Endothelial cell (in vitro differentiated cells): ENCODE measurements around the gene NDFIP1. TPM values are rescaled to one million over a fixed set of nuclear protein-coding genes. Genes with fewer than 3 reads are reported as not detected.

ENCODE experiments used
- DNase-seq: peaks from one replicate; pipeline ENCODE4 v3.0.0; 2021; ENCODE audit warnings: low spot score
- H3K27ac Mint-ChIP-seq: one replicate; pipeline ENCODE4 v1.8.0; 2021; ENCODE audit warnings: mixed read lengths, inconsistent platforms; ENCODE audit not compliant: unreplicated experiment
- H3K27me3 Mint-ChIP-seq: one replicate; pipeline ENCODE4 v1.8.0; 2021; ENCODE audit warnings: mild to moderate bottlenecking, moderate library complexity, mixed read lengths, inconsistent platforms; ENCODE audit not compliant: unreplicated experiment
- H3K36me3 Mint-ChIP-seq: one replicate; pipeline ENCODE4 v1.8.0; 2021; ENCODE audit warnings: mild to moderate bottlenecking, low read depth, mixed read lengths, inconsistent platforms; ENCODE audit not compliant: unreplicated experiment
- H3K4me1 Mint-ChIP-seq: one replicate; pipeline ENCODE4 v1.8.0; 2021; ENCODE audit warnings: mild to moderate bottlenecking, mixed read lengths, inconsistent platforms; ENCODE audit not compliant: unreplicated experiment
- H3K4me3 Mint-ChIP-seq: one replicate; pipeline ENCODE4 v1.8.0; 2021; ENCODE audit warnings: mild to moderate bottlenecking, mixed read lengths, inconsistent platforms; ENCODE audit not compliant: unreplicated experiment
- H3K9me3 Mint-ChIP-seq: one replicate; pipeline ENCODE4 v1.8.0; 2021; ENCODE audit warnings: mixed read lengths, inconsistent platforms; ENCODE audit not compliant: unreplicated experiment
- total RNA-seq: library from RNA; stranded (reverse); fragmentation: NEBNext Ultra II Directional; extraction: Animal tissue kit (Norgen Biotek cat#: 25700); gene quantifications from one replicate; pipeline ENCODE4 v1.2.1, GENCODE V29; 2021; ENCODE audit not compliant: unreplicated experiment
- TF ChIP-seq, protein P1 (sequence below): fragments of 200-600 bp; sonication (generic); IDR thresholded peaks from one replicate; pipeline ENCODE4 v1.5.0; 2021; ENCODE audit warnings: antibody characterized with exemption; ENCODE audit not compliant: unreplicated experiment

The NDFIP1 gene
- total RNA-seq, 1 donor from 2014 or later: 34.8 TPM

GRCh38 chr5:142091012-142091411, 17.6 kb upstream of the NDFIP1 start:
- no peak overlapping the region for H3K4me3 Mint-ChIP-seq
- H3K9me3 Mint-ChIP-seq: no peaks in the 10 kb centered on the region
- no peaks in the 10 kb centered on the region for H3K36me3 Mint-ChIP-seq
- peaks cover 33% of the 10 kb centered on the region for H3K4me1 Mint-ChIP-seq
- peaks cover 3% of the 10 kb centered on the region for H3K27me3 Mint-ChIP-seq
- DNase-seq: no peak
- H3K27ac Mint-ChIP-seq: no peak overlapping the region
- TF ChIP-seq, protein P1, sequence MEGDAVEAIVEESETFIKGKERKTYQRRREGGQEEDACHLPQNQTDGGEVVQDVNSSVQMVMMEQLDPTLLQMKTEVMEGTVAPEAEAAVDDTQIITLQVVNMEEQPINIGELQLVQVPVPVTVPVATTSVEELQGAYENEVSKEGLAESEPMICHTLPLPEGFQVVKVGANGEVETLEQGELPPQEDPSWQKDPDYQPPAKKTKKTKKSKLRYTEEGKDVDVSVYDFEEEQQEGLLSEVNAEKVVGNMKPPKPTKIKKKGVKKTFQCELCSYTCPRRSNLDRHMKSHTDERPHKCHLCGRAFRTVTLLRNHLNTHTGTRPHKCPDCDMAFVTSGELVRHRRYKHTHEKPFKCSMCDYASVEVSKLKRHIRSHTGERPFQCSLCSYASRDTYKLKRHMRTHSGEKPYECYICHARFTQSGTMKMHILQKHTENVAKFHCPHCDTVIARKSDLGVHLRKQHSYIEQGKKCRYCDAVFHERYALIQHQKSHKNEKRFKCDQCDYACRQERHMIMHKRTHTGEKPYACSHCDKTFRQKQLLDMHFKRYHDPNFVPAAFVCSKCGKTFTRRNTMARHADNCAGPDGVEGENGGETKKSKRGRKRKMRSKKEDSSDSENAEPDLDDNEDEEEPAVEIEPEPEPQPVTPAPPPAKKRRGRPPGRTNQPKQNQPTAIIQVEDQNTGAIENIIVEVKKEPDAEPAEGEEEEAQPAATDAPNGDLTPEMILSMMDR: no peak

GRCh38 chr5:142091922-142092321, 16.7 kb upstream of the NDFIP1 start:
- no peaks in the 10 kb centered on the region for H3K9me3 Mint-ChIP-seq
- TF ChIP-seq, protein P1: no peak
- no peak for DNase-seq
- peaks cover 33% of the 10 kb centered on the region for H3K4me1 Mint-ChIP-seq
- H3K27me3 Mint-ChIP-seq: peaks cover 3% of the 10 kb centered on the region
- H3K4me3 Mint-ChIP-seq: no peak overlapping the region
- no peaks in the 10 kb centered on the region for H3K36me3 Mint-ChIP-seq
- no peak overlapping the region for H3K27ac Mint-ChIP-seq

GRCh38 chr5:142095035-142095434, 13.5 kb upstream of the NDFIP1 start:
- Mint-ChIP-seq H3K4me1 (peaks cover 28% of the 10 kb centered on the region), H3K4me3 (no peak overlapping the region), H3K9me3 (no peaks in the 10 kb centered on the region), H3K27ac (peak overlapping the region; percentile 26), H3K36me3 (no peaks in the 10 kb centered on the region), H3K27me3 (peaks cover 3% of the 10 kb centered on the region)
- TF ChIP-seq, protein P1: no peak
- DNase-seq: no peak

DNA sequence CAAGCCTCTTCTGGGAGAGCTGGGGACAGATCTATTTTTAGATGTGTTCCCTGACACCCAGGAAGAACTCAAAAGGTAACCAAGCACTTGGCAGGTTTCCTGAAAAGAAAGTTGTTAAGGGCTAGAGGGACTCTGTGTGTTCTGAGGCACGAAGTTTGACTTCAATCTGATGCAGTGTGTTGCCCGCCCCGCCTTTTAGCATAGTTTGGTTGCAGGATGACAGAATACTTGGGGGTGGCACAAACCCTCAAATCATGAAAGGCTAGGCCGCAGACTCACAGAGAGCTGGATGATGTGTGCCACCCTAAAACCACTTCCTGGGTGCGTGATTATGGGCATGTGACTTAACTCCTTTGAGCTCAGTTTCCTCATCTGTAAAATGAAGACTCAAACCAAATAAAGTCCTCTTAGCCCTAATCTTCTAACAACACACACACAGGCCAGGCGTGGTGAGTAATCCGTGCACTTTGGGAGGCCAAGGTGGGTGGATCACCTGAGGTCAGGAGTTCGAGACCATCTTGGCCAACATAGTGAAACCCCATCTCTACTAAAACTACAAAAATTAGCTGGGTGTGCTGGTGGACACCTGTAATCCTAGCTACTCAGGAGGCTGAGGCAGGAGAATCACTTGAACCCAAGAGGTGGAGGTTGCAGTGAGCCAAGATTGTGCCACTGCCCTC, 12.8 kb upstream of the NDFIP1 start:
- Mint-ChIP-seq H3K4me3 (no peak overlapping the region), H3K4me1 (peaks cover 28% of the 10 kb centered on the region), H3K9me3 (no peaks in the 10 kb centered on the region), H3K27ac (peak overlapping the region; percentile 26), H3K36me3 (no peaks in the 10 kb centered on the region), H3K27me3 (peaks cover 3% of the 10 kb centered on the region)
- no peak for DNase-seq
- TF ChIP-seq, protein P1: no peak

GRCh38 chr5:142096382-142096781, 12.2 kb upstream of the NDFIP1 start:
- no peak for DNase-seq
- no peak overlapping the region for H3K4me3 Mint-ChIP-seq
- no peak overlapping the region for H3K27ac Mint-ChIP-seq
- TF ChIP-seq, protein P1: no peak
- H3K36me3 Mint-ChIP-seq: no peaks in the 10 kb centered on the region
- no peaks in the 10 kb centered on the region for H3K9me3 Mint-ChIP-seq
- H3K4me1 Mint-ChIP-seq: peaks cover 28% of the 10 kb centered on the region
- peaks cover 3% of the 10 kb centered on the region for H3K27me3 Mint-ChIP-seq
